DMS53 treated with DMSO at 0.1 percent for 48 hours (cell line): Measurements from ENCODE around the gene RNF6.

Experiments used
- DNase-seq: peaks from one replicate; lab custom pipeline; 2025; ENCODE audit not compliant: unreplicated experiment; lab: John Stamatoyannopoulos, UW

The RNF6 gene

GRCh38 chr13:26227166-26227971 lies 5.3 kb upstream of the RNF6 start:
- no peak for DNase-seq

DNA sequence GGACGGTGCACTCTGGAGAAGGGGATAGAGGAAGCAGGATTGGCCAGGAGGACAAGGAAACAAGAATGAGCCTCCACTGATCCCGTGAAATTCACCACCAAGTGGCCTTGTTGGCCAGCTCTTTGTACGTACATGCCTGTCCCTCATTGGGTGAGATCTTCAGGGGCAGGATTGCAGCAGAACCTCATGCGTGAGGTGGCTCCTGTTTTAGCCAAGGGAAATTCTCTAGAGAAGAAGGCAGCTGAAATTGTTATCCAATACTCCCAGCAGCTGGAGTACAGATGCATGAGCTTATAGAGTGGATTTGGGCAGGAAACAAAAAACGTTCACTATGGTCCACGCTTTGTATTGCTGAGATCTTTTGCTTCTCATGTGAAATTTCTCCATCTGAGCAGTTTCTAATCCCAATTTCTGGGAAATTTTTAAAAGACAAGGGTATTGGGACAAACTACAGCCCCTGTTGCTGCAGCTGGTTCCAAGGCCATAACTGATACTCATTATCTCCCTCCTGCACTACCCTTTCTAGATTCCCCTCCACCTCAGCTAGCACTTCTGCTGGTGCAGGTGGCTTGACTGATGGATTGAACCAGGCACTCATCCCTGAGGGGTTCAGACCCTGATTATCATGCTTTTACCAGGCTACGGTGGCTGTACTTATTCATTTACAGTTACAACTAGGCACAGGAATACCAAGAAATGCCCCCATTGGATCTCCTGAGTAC lies 3.9 kb upstream of the RNF6 start:
- no peak for DNase-seq

DNA sequence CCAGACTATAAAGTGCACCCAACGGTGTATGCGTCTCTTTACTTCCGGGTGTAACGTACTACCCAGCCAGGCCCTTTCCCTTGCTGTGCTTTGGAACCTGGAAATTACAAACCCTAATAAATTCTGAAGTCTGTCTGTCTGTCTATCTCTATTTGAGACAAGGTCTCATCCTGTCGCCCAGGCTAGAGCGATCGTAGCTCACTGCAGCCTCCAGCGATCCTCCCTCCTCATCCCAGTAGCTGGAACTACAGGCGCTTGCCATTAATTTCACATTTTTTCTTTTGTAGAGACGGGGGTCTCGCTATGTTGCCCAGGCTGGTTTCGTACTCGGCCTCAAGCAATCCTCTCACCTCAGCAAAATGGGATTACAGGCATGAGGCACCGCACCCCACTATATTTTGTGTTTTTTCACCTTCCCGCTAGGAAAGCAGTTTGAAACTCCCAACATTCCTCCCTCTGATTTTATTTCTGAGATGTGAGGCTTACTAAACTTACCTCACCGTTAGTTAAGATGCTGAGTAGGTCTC lies 469 bp upstream of the RNF6 start:
- no peak for DNase-seq

- DNase-seq = peak; percentile 76
Observed at GRCh38 chr13:26221399-26221720, 754 bp downstream of the RNF6 start.

DNA sequence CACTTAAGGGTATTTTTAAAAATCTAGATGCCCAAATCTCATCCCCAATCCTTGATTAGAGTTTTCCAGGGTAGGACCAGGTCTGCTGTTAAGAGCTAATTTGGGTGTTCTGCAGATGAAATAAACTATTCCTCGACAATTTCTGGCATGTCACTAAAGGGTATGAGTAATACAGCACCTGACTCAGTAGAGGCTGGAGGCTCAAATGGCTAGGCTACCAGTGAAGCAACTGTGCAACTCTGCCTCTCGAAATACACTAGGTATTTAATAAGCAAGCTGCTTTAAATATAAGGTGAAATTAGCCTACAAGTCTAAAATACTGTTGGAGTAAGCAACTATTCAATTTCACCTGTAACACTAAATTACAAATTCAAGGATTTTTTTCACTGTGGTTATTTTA lies 1.5 kb downstream of the RNF6 start:
- DNase-seq = no peak

GRCh38 chr13:26219726-26220125 lies 2.4 kb downstream of the RNF6 start:
- no peak for DNase-seq

DNA sequence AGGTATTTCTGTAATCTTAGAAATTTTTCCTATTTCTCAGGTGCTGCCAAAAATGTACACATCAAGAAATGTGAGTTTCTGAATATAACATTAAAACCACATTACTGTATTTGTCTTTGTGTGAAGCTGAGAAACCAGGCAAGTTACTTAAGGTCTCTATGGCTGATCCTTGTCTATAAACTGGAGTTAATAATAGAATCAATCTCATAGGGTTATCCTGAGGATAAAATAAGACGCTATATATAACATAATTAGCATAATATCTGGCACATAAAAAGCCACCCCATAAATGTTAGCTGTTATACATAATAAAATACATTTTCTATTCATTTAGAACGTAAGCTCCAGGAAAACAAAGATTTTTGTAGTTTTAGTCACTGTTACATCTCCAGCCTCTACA lies 6.1 kb downstream of the RNF6 start:
- DNase-seq = no peak

DNA sequence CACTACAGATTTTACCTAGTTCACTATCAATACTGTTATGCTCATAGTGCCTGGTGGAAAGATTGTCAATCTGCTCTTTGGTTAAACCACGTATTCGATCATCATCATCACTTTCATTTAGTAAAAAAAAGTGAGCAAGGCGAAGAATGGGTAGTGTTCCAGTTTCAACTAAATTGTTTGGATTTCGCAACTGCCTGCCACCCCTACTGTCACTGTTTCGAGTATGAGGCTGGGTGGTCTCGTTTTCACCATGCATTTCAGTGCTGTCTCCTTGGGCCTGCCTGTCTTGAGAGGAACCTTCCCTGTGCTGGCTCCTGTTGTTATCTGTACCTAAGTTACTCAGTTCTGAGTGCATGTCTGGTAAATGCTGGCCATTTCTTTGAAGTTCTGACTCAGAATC lies 8.1 kb downstream of the RNF6 start:
- no peak for DNase-seq

DNA sequence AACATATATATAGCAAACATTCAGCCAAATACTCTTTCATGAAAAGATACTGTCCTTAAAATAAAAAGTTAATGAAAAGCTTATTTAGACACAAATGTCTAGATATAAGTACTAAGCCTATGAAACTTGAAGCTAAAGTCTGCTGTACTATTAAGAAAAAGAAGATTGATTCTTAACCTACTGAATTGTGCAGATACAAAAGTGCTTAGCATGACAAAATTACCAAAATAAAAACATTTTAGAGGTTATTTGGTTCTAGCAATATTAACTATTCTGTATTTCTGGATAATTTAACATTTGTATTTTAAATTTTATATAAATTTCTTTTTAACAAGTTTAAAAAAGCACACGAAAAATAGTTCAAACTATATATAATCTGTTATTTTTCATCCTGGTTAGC lies 8.8 kb downstream of the RNF6 start:
- DNase-seq = no peak

DNA sequence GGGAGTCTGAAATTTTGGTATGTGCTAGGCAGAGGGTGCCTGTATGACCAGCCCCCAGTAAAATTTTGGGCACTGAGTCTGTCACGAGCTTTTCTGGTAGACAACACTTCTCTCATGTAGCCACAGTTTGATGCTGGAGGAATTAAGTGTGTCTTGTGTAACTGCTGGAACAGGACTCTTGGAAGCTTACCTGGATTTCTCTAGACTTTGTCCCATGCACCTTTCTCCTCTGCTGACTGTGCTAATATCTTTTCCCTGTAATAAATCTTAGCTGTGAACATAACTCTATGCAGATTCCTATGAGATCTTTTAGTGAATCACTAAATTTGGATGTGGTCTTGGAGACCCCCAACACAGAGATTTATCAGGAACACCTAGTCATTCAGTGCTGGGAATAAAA lies 13.8 kb downstream of the RNF6 start:
- no peak for DNase-seq

DNA sequence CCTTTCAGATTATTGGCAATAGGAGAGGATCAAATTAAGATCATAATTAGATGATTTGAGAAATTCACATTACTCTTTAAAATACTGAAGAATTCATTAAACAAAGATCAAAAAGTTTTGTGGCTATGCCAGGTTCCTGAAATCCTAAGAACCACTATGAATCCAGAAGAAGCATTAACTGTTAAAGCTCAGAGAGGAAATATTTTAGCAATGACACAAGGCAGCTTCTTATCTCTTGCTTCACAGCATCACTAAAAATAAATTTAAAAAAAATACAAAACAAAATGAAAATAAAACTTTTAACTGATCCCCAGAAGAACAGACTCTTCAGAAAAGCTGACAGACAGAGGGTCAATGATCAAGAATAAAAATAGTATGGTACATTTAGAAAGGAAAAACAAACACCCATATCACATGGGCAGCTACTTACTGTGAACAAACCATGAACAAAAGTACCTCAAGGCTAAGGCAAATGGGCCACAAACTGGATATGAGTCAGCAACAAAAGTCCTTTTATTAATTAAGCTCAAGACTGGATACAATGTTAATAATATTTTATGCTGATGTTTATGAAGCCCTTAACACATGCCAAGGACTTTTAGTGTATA lies 19.6 kb downstream of the RNF6 start:
- DNase-seq = no peak

GRCh38 chr13:26200811-26201210 lies 21.3 kb downstream of the RNF6 start:
- no peak for DNase-seq

GRCh38 chr13:26198116-26198515 lies 24.0 kb downstream of the RNF6 start:
- no peak for DNase-seq

GRCh38 chr13:26197298-26197697 lies 24.8 kb downstream of the RNF6 start:
- no peak for DNase-seq

DNA sequence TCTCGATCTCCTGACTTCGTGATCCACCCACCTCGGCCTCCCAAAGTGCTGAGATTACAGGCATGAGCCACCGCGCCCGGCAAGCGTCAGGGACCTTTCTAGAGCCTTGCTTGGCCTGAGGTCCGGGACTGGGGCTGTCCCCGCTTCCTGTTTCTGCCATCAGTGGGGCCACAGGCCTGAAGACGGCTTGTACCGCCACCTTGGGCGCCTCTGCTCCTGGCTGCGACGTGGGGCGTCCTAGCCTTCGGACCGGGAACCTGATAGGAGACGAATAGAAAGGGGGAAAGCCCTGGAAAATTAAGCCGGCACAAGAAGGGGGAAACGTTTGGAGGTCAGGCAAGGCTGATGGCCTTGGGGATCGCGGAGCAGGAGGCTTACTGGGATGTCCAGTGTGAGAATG lies 35.1 kb downstream of the RNF6 start:
- DNase-seq = no peak

DNA sequence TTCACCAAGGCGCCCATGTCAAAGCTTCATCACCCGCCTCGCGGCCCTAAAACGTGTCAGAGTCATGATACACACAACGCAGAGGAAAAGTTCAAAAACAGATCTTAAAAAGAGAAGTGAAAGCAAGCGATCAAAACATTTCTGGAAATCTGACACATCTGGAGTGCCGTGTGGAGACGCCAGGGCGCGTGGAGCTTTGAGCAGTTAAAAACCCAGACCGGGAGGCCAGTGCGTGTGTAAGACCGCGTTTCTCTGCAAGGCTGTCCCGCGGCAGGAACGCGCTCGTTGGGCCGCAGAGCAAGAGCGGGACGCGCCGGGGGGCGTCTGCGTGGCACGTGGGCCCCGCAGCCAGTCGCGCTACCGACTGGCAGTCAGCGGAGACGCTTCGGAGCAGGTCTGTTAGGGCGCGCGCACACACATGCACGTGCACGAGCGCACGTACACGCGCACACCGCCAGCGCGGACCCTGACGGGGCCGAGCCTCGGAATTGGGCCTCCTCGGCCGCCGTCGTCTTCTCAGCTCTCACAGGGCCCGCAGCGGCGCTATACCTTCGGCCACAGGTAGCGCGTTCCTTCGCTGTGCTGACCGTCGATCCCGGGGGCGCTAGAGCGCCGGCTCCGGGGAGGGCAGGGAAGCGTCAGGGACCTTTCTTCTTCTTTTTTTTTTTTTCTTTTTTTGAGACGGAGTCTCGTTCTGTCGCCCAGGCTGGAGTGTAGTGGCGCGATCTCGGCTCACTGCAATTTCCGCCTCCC lies 35.8 kb downstream of the RNF6 start:
- peak; percentile 85 for DNase-seq

GRCh38 chr13:26185720-26186117 lies 36.4 kb downstream of the RNF6 start:
- DNase-seq = no peak

GRCh38 chr13:26184791-26185250 lies 37.3 kb downstream of the RNF6 start:
- peak; percentile 69 for DNase-seq

DNA sequence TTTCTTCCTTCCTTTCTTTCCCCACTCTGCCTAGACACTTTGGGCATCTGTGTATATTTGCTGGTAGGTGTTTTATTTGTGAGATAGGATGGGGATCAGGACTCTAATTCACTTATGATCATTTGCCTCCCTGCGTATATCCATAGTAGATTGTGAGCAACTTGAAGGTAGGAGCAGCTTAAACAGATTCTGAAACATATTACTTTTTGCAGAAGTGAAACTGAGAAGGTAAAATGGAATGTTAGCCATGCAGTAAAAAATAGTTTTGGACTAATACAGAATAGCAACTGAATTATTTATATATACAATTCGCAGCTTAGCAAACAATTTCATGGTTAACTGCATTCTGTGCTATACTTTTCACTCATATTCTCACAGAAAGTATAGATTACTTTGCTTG lies 38.7 kb downstream of the RNF6 start:
- no peak for DNase-seq

DNA sequence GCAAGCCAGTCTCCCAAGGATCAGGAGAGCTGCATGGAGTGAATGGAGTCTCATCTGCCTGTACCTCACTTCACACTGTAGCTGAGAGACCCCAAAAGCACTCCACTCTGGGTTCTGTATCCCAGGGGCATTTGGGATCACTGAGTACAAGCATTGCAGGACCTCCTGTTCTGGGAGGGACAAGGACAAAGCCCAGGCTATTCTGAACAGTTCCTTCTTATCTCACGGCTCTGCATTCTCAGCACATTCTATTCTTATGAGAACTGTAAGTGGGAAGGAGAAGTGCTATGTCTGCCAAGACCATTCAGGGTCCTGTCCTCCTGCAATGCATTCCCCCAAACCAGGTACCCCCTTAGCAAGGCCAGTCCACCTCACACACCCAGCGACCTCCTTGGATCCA lies 42.8 kb downstream of the RNF6 start:
- DNase-seq = no peak

DNA sequence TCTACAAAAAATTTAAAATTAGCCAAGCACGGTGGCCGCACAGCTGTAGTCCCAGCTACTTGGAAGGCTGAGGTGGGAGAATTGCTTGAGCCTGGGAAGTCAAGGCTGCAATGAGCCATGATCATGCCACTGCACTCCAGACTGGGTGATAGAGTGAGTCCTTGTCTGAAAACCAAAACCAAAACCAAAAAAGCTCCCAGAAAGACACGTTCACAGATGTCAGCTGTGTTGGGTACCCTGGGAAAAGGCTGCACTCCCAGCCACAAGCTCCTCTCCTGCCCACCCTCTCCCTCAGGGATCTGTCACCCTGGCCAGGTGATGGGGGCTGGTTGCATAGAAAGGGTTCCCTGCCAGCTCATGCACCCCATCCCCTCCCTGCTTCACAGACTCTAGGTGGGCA lies 53.3 kb downstream of the RNF6 start:
- no peak for DNase-seq
